A673 (cell line): Measurements from ENCODE around the gene GPI. TPM values are rescaled to one million over a fixed set of nuclear protein-coding genes. Genes with fewer than 3 reads are reported as not detected.

ENCODE experiments used
- BruUV-seq: library from RNA; stranded (reverse); fragments of 400-500 nt; replicated peaks from 2 replicates; lab custom pipeline; 2021; lab: Mats Ljungman, UMichigan
- CTCF ChIA-PET: fragments of 300-600 bp; sonication (Branson Sonifier 250); formaldehyde crosslinking; loops from one replicate; lab custom pipeline; 2022; ENCODE audit warnings: antibody characterized with exemption; lab: Charles Lee
- POLR2A ChIA-PET: fragments of 300-600 bp; sonication (Branson Sonifier 250); formaldehyde crosslinking; loops from one replicate; lab custom pipeline; 2022; ENCODE audit warnings: antibody characterized with exemption; ENCODE audit not compliant: low non-redundant PET; lab: Charles Lee
- DNase-seq: peaks from one replicate; pipeline ENCODE4 v3.0.0-alpha.2; 2015; ENCODE audit warnings: low spot score
- H3K27ac ChIP-seq: fragments of 200-600 bp; sonication (generic); 2 replicates; pipeline ENCODE4 v1.5.1; 2016; ENCODE audit warnings: mixed run types, low read depth, mild to moderate bottlenecking, mixed read lengths, antibody characterized with exemption, low read length; ENCODE audit not compliant: poor library complexity, severe bottlenecking
- H3K27me3 ChIP-seq: fragments of 200-600 bp; sonication (generic); replicated peaks from 2 replicates; pipeline ENCODE4 v1.6.1; 2017; ENCODE audit warnings: mixed run types, low read depth, mild to moderate bottlenecking, mixed read lengths, antibody characterized with exemption, low read length; ENCODE audit not compliant: insufficient read depth, poor library complexity
- H3K36me3 ChIP-seq: fragments of 200-600 bp; sonication (generic); 2 replicates; pipeline ENCODE4 v1.6.1; 2016; ENCODE audit warnings: mixed run types, mild to moderate bottlenecking, mixed read lengths, antibody characterized with exemption, low read length; ENCODE audit not compliant: insufficient read depth, poor library complexity, severe bottlenecking
- H3K4me1 ChIP-seq: fragments of 200-600 bp; sonication (generic); 2 replicates; pipeline ENCODE4 v1.6.1; 2017; ENCODE audit warnings: mixed run types, mild to moderate bottlenecking, mixed read lengths, antibody characterized with exemption, low read length; ENCODE audit not compliant: insufficient read depth, poor library complexity, severe bottlenecking
- H3K4me3 ChIP-seq: fragments of 200-600 bp; sonication (generic); 2 replicates; pipeline ENCODE4 v1.5.1; 2016; ENCODE audit warnings: low read depth, mixed run types, mild to moderate bottlenecking, mixed read lengths, low read length; ENCODE audit not compliant: poor library complexity, severe bottlenecking
- H3K9me3 ChIP-seq: fragments of 200-600 bp; sonication (generic); 2 replicates; pipeline ENCODE4 v1.6.1; 2016; ENCODE audit warnings: mixed run types, low read depth, mild to moderate bottlenecking, mixed read lengths, antibody characterized with exemption, low read length; ENCODE audit not compliant: poor library complexity, severe bottlenecking
- CTCF ChIP-seq: fragments of 300-800, 200-600 bp; sonication (generic); conservative IDR thresholded peaks from 2 replicates; pipeline ENCODE4 v1.5.1; 2017; ENCODE audit warnings: low read depth, mild to moderate bottlenecking, antibody characterized with exemption, low read length, moderate library complexity, mixed read lengths
- EZH2 ChIP-seq: fragments of 200-600 bp; sonication (generic); IDR thresholded peaks from 2 replicates; pipeline ENCODE4 v1.6.1; 2017; ENCODE audit warnings: borderline replicate concordance, low read depth, mild to moderate bottlenecking, mixed read lengths, antibody characterized with exemption, low read length; ENCODE audit not compliant: poor library complexity, severe bottlenecking
- intact Hi-C: fragments of 100-400 bp; cut with micrococcal nuclease; formaldehyde crosslinking; loops from one replicate; pipeline ENCODE4 v1.10.0; 2022; ENCODE audit not compliant: unreplicated experiment
- total RNA-seq: library from RNA; stranded (reverse); gene quantifications from 2 replicates; pipeline ENCODE4 v1.2.3, GENCODE V29; 2021

Gene GPI
- total RNA-seq, 1 experiment from 2014 or later: 439 TPM

GRCh38 chr19:34430738-34431625 is 66.0 kb downstream of the GPI start:
- peak; percentile 76 for TF ChIP-seq CTCF
- TF ChIP-seq EZH2: no peak
- ChIA-PET POLR2A (no interaction called here), CTCF (interaction anchor here (0.6 kb wide), 1 partner anchor 77 kb away, joined by 9 read pairs; no protein-coding TSS in a partner anchor)
- peak; percentile 73 for DNase-seq
- intact Hi-C loops: no loop called here
- H3K27ac ChIP-seq: no peak overlapping the region
- H3K4me3 ChIP-seq: peak overlapping the region; percentile 93
- no peaks in the 10 kb centered on the region for H3K9me3 ChIP-seq
- no TSS peak for BruUV-seq
- peaks cover 47% of the 10 kb centered on the region for H3K36me3 ChIP-seq
- peaks cover 15% of the 10 kb centered on the region for H3K4me1 ChIP-seq
- no peaks in the 10 kb centered on the region for H3K27me3 ChIP-seq

- ChIA-PET CTCF (interaction anchor here (0.6 kb wide), 1 partner anchor 1865 kb away, joined by 3 read pairs; no protein-coding TSS in a partner anchor), POLR2A (no interaction called here)
- H3K27me3 ChIP-seq: no peaks in the 10 kb centered on the region
- H3K9me3 ChIP-seq: no peaks in the 10 kb centered on the region
- intact Hi-C loops: no loop called here
- TF ChIP-seq EZH2 (no peak), CTCF (no peak)
- H3K27ac ChIP-seq: no peak overlapping the region
- DNase-seq: no peak
- peaks cover 55% of the 10 kb centered on the region for H3K36me3 ChIP-seq
- no TSS peak for BruUV-seq
- H3K4me3 ChIP-seq: no peak overlapping the region
- peaks cover 15% of the 10 kb centered on the region for H3K4me1 ChIP-seq
Measured at GRCh38 chr19:34431681-34432402, 66.8 kb downstream of the GPI start.

GRCh38 chr19:34432797-34433196 is 67.8 kb downstream of the GPI start:
- H3K4me1 ChIP-seq: peaks cover 15% of the 10 kb centered on the region
- ChIA-PET POLR2A (interaction anchor here (0.7 kb wide), 1 partner anchor 29 kb away, joined by 3 read pairs; no protein-coding TSS in a partner anchor), CTCF (no interaction called here)
- H3K4me3 ChIP-seq: no peak overlapping the region
- intact Hi-C loops: no loop called here
- no peak overlapping the region for H3K27ac ChIP-seq
- no TSS peak for BruUV-seq
- no peaks in the 10 kb centered on the region for H3K9me3 ChIP-seq
- no peak for TF ChIP-seq CTCF
- no peak for TF ChIP-seq EZH2
- H3K36me3 ChIP-seq: peaks cover 65% of the 10 kb centered on the region
- no peak for DNase-seq
- no peaks in the 10 kb centered on the region for H3K27me3 ChIP-seq
